ENCODE data around the gene CELA2B.
"Not testable (repeated sequence)": the region's sequence is repeated elsewhere in the genome, so short reads cannot be mapped to it uniquely, and the experiment has no call there.

- not testable (repeated sequence) for TF ChIP-seq TCF7 (CRISPR knock-in tag; IDR thresholded peaks at IDR 0.05; ENCODE audit: low read depth); NR2C2 (CRISPR knock-in tag; IDR thresholded peaks at IDR 0.05); KAT7 (CRISPR knock-in tag; IDR thresholded peaks at IDR 0.05; ENCODE audit: borderline replicate concordance); ZNF121 (CRISPR knock-in tag; IDR thresholded peaks at IDR 0.05); SP1 (CRISPR knock-in tag; conservative IDR thresholded peaks at IDR 0.05)
- TF ChIP-seq, protein P1, sequence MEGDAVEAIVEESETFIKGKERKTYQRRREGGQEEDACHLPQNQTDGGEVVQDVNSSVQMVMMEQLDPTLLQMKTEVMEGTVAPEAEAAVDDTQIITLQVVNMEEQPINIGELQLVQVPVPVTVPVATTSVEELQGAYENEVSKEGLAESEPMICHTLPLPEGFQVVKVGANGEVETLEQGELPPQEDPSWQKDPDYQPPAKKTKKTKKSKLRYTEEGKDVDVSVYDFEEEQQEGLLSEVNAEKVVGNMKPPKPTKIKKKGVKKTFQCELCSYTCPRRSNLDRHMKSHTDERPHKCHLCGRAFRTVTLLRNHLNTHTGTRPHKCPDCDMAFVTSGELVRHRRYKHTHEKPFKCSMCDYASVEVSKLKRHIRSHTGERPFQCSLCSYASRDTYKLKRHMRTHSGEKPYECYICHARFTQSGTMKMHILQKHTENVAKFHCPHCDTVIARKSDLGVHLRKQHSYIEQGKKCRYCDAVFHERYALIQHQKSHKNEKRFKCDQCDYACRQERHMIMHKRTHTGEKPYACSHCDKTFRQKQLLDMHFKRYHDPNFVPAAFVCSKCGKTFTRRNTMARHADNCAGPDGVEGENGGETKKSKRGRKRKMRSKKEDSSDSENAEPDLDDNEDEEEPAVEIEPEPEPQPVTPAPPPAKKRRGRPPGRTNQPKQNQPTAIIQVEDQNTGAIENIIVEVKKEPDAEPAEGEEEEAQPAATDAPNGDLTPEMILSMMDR (IDR thresholded peaks at IDR 0.05) = not testable (repeated sequence)
- TF ChIP-seq, protein P2, sequence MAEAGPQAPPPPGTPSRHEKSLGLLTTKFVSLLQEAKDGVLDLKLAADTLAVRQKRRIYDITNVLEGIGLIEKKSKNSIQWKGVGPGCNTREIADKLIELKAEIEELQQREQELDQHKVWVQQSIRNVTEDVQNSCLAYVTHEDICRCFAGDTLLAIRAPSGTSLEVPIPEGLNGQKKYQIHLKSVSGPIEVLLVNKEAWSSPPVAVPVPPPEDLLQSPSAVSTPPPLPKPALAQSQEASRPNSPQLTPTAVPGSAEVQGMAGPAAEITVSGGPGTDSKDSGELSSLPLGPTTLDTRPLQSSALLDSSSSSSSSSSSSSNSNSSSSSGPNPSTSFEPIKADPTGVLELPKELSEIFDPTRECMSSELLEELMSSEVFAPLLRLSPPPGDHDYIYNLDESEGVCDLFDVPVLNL (CRISPR knock-in tag; IDR thresholded peaks at IDR 0.05; ENCODE audit: borderline replicate concordance, low read depth) = not testable (repeated sequence)
- TF ChIP-seq, protein P3, sequence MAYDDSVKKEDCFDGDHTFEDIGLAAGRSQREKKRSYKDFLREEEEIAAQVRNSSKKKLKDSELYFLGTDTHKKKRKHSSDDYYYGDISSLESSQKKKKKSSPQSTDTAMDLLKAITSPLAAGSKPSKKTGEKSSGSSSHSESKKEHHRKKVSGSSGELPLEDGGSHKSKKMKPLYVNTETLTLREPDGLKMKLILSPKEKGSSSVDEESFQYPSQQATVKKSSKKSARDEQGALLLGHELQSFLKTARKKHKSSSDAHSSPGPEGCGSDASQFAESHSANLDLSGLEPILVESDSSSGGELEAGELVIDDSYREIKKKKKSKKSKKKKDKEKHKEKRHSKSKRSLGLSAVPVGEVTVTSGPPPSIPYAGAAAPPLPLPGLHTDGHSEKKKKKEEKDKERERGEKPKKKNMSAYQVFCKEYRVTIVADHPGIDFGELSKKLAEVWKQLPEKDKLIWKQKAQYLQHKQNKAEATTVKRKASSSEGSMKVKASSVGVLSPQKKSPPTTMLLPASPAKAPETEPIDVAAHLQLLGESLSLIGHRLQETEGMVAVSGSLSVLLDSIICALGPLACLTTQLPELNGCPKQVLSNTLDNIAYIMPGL (CRISPR knock-in tag; IDR thresholded peaks at IDR 0.05) = not testable (repeated sequence)
Measured at GRCh38 chr1:15491010-15491409, 15.1 kb downstream of the CELA2B start.

Measured in WTC11 (cell line).